SK-N-SH (cell line): Measurements from ENCODE around the gene RAPGEF6. TPM values are rescaled to one million over a fixed set of nuclear protein-coding genes. Genes with fewer than 3 reads are reported as not detected.

Experiments used
- CTCF ChIA-PET: fragments of 300-600, 350-600 bp; formaldehyde crosslinking; extraction: SDS; loops from one replicate; lab custom pipeline; 2021; lab: Yijun Ruan, JAX
- POLR2A ChIA-PET: fragments of 350-600 bp; sonication (Branson Sonifier 250); formaldehyde crosslinking; extraction: SDS; loops from one replicate; lab custom pipeline; 2020; ENCODE audit warnings: antibody characterized with exemption, inconsistent platforms; lab: Yijun Ruan, JAX
- DNase-seq: peaks from one replicate; pipeline ENCODE4 v3.0.0; 2012
- H2AFZ ChIP-seq: fragments of 200-600 bp; sonication (generic); 2 replicates; pipeline ENCODE4 v1.8.1; 2016; ENCODE audit warnings: antibody characterized with exemption, mild to moderate bottlenecking, low read depth
- H3F3A ChIP-seq: fragments of 200-600 bp; sonication (generic); replicated peaks from 2 replicates; pipeline ENCODE3; 2016; ENCODE audit warnings: antibody characterized with exemption, mild to moderate bottlenecking; ENCODE audit not compliant: insufficient read depth
- H3K27ac ChIP-seq, 2 experiments: fragments of 200-500 bp in 1 of 2; fragments of 200-600 bp in 1 of 2; sonication (Bioruptor generic) in 1 of 2; sonication (generic), shearing (Covaris generic) in 1 of 2; 2 replicates each; pipeline versions ENCODE4 v1.5.1 to v1.6.1; 2014 to 2016; ENCODE audit warnings: low read depth in 2 of 2, inconsistent platforms in 1 of 2, low read length in 1 of 2, mild to moderate bottlenecking in 1 of 2, mixed read lengths in 1 of 2
- H3K27me3 ChIP-seq: fragments of 200-600 bp; sonication (generic), shearing (Covaris generic); 2 replicates; pipeline ENCODE4 v1.6.1; 2016; ENCODE audit warnings: mixed run types; ENCODE audit not compliant: insufficient read depth
- H3K36me3 ChIP-seq, 2 experiments: fragments of 200-500 bp in 1 of 2; fragments of 200-600 bp in 1 of 2; sonication (Bioruptor generic) in 1 of 2; sonication (generic) in 1 of 2; replicated peaks in 1 of 2; 2 replicates each; pipeline versions ENCODE3 to v1.5.1; 2014 to 2016; ENCODE audit warnings: low read length in 1 of 2, mild to moderate bottlenecking in 1 of 2; ENCODE audit not compliant: insufficient read depth in 2 of 2, control insufficient read depth in 1 of 2
- H3K4me1 ChIP-seq, 2 experiments: fragments of 200-500 bp in 1 of 2; fragments of 200-600 bp in 1 of 2; sonication (Bioruptor generic) in 1 of 2; sonication (generic), shearing (Covaris generic) in 1 of 2; 2 replicates each; pipeline versions ENCODE4 v1.5.1 to v1.6.1; 2014 to 2016; ENCODE audit warnings: low read depth in 1 of 2, low read length in 1 of 2, mixed run types in 1 of 2; ENCODE audit not compliant: insufficient read depth in 2 of 2, control insufficient read depth in 1 of 2
- H3K4me2 ChIP-seq: fragments of 200-600 bp; sonication (generic), shearing (Covaris generic); 2 replicates; pipeline ENCODE4 v1.6.1; 2017; ENCODE audit warnings: mixed run types
- H3K4me3 ChIP-seq, 2 experiments: fragments of 200-500 bp in 1 of 2; fragments of 200-600 bp in 1 of 2; sonication (Bioruptor generic) in 1 of 2; sonication (generic), shearing (Covaris generic) in 1 of 2; 2 replicates each; pipeline versions ENCODE4 v1.5.1 to v1.8.1; 2014 to 2016; ENCODE audit warnings: low read depth in 2 of 2, inconsistent platforms in 1 of 2, low read length in 1 of 2, mild to moderate bottlenecking in 1 of 2, mixed read lengths in 1 of 2, moderate library complexity in 1 of 2
- H3K79me2 ChIP-seq: fragments of 200-600 bp; sonication (generic); 2 replicates; pipeline ENCODE4 v1.8.1; 2017; ENCODE audit warnings: mild to moderate bottlenecking; ENCODE audit not compliant: insufficient read depth
- H3K9ac ChIP-seq: fragments of 200-600 bp; sonication (generic); 2 replicates; pipeline ENCODE4 v1.6.1; 2017; ENCODE audit warnings: mixed run types
- H3K9me2 ChIP-seq: fragments of 200-600 bp; sonication (generic); 2 replicates; pipeline ENCODE4 v1.6.1; 2017; ENCODE audit warnings: mixed run types
- H3K9me3 ChIP-seq: fragments of 200-600 bp; sonication (generic); 2 replicates; pipeline ENCODE4 v1.6.1; 2017; ENCODE audit warnings: mixed run types, mild to moderate bottlenecking, moderate library complexity
- H4K20me1 ChIP-seq: fragments of 200-600 bp; sonication (generic); 2 replicates; pipeline ENCODE4 v1.6.1; 2017; ENCODE audit warnings: mild to moderate bottlenecking, mixed run types; ENCODE audit not compliant: insufficient read depth
- CHD2 ChIP-seq: fragments of 150-350 bp; IDR thresholded peaks from 2 replicates; pipeline ENCODE4 v1.6.1; 2018; ENCODE audit warnings: low read length; ENCODE audit not compliant: partially characterized antibody
- EZH2phosphoT487 ChIP-seq: fragments of 200-600 bp; sonication (generic); IDR thresholded peaks from 2 replicates; pipeline ENCODE4 v1.6.1; 2017; ENCODE audit warnings: low read depth, mixed run types, mild to moderate bottlenecking, antibody characterized with exemption, moderate library complexity, borderline replicate concordance
- GABPA ChIP-seq: IDR thresholded peaks from 2 replicates; pipeline ENCODE4 v1.4.0; 2012; ENCODE audit warnings: low read depth, mild to moderate bottlenecking
- GATA2 ChIP-seq: sonication (generic); formaldehyde crosslinking; IDR thresholded peaks from 2 replicates; pipeline ENCODE4 v1.5.0; 2020; ENCODE audit warnings: mild to moderate bottlenecking, missing genetic modification reagents
- MEF2A ChIP-seq: IDR thresholded peaks from 2 replicates; pipeline ENCODE4 v1.4.0; 2012; ENCODE audit warnings: low read depth, borderline replicate concordance
- MXI1 ChIP-seq: IDR thresholded peaks from 2 replicates; pipeline ENCODE4 v1.6.1; 2012; ENCODE audit warnings: mild to moderate bottlenecking, low read depth, low read length, improper control_type of control experiment
- RCOR1 ChIP-seq: fragments of 150-350 bp; IDR thresholded peaks from 2 replicates; pipeline ENCODE4 v1.6.1; 2017; ENCODE audit warnings: antibody characterized with exemption, low read length
- SIN3A ChIP-seq: IDR thresholded peaks from 2 replicates; pipeline ENCODE4 v1.6.1; 2012; ENCODE audit warnings: low read depth, mild to moderate bottlenecking, low read length, moderate library complexity, borderline replicate concordance
- YY1 ChIP-seq: IDR thresholded peaks from 2 replicates; pipeline ENCODE4 v1.4.0; 2012; ENCODE audit warnings: low read depth, mild to moderate bottlenecking
- WGBS: methylation state at CpG from one replicate; pipeline ENCODE4 v1.1.6; 2017; ENCODE audit warnings: low lambda C conversion rate; 5-methylcytosine and 5-hydroxymethylcytosine counted together
- polyA plus RNA-seq, 3 experiments: library from polyadenylated mRNA; depleted of rRNA; stranded (reverse); fragments of >200 nt; gene quantifications; 2 replicates each; pipeline ENCODE4 v1.2.3, GENCODE V29; 2012
- TF ChIP-seq, protein P1 (sequence below): fragments of 150-350 bp; IDR thresholded peaks from 2 replicates; pipeline ENCODE4 v1.6.1; 2017; ENCODE audit warnings: antibody characterized with exemption, low read length, low read depth, borderline replicate concordance

Gene RAPGEF6
- polyA plus RNA-seq, 1 of the 3 experiments (the other 2 are of a cell fraction) = 2.9 TPM

DNA sequence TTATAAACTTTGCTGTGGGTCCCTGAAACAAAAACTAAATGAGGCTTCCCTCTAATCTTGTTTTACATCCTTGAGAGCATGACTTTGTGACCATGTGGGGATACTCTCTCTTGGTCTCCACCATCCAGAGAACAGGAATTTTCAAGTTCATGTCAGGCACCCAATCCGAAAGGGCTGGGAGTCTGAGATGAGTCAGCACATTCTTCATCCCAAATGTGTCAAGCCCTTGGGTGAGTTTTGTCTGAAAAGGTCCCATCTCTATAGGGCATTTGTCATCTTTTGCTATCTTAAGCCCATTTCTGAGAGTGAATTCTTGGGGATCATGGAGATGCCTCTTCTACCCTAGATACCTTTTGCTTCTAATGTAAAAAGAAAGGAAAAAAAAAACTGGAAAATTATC lies 26.9 kb upstream of the RAPGEF6 start:
- H3K4me2 ChIP-seq = no peak overlapping the region
- H3F3A ChIP-seq = peaks cover 7% of the 10 kb centered on the region
- no peak overlapping the region for H3K27ac ChIP-seq
- no peak for TF ChIP-seq GABPA
- TF ChIP-seq CHD2 = no peak
- TF ChIP-seq, protein P1, sequence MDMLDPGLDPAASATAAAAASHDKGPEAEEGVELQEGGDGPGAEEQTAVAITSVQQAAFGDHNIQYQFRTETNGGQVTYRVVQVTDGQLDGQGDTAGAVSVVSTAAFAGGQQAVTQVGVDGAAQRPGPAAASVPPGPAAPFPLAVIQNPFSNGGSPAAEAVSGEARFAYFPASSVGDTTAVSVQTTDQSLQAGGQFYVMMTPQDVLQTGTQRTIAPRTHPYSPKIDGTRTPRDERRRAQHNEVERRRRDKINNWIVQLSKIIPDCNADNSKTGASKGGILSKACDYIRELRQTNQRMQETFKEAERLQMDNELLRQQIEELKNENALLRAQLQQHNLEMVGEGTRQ = no peak
- TF ChIP-seq SIN3A = no peak
- no peaks in the 10 kb centered on the region for H4K20me1 ChIP-seq
- no peaks in the 10 kb centered on the region for H3K27me3 ChIP-seq
- no peak overlapping the region for H2AFZ ChIP-seq
- CTCF ChIA-PET = no interaction called here
- peaks cover 7% of the 10 kb centered on the region; the same call in 1 of the 2 replicates for H3K9me3 ChIP-seq
- H3K4me3 ChIP-seq = no peak overlapping the region
- H3K9me2 ChIP-seq = no peaks in the 10 kb centered on the region
- DNase-seq = no peak
- 90% methylated on average over 1 of the region's 1 CpG for WGBS
- H3K79me2 ChIP-seq = peaks cover under 1% of the 10 kb centered on the region; the same call in 1 of the 2 replicates
- peaks cover 36 to 47% of the 10 kb centered on the region in 2 experiments for H3K36me3 ChIP-seq
- no peaks in the 10 kb centered on the region for H3K4me1 ChIP-seq
- POLR2A ChIA-PET = no interaction called here
- no peak overlapping the region for H3K9ac ChIP-seq

- peaks cover 4% of the 10 kb centered on the region for H3F3A ChIP-seq
- H3K79me2 ChIP-seq = no peaks in the 10 kb centered on the region; the same call in 1 of the 2 replicates
- H3K36me3 ChIP-seq = peaks cover 40 to 51% of the 10 kb centered on the region in 2 experiments
- H3K4me3 ChIP-seq = no peak overlapping the region
- POLR2A ChIA-PET = no interaction called here
- H3K9me2 ChIP-seq = no peaks in the 10 kb centered on the region
- H3K4me2 ChIP-seq = no peak overlapping the region
- WGBS = 94% methylated on average over 9 of the region's 9 CpGs
- no peaks in the 10 kb centered on the region for H3K27me3 ChIP-seq
- no peak for DNase-seq
- H4K20me1 ChIP-seq = no peaks in the 10 kb centered on the region
- TF ChIP-seq GATA2 (CRISPR knock-in tag) (no peak), EZH2phosphoT487 (no peak), MXI1 (no peak), RCOR1 (no peak), YY1 (no peak)
- H3K27ac ChIP-seq = no peak overlapping the region
- H3K9ac ChIP-seq = no peak overlapping the region
- no peaks in the 10 kb centered on the region for H3K4me1 ChIP-seq
- peaks cover 7% of the 10 kb centered on the region; the same call in 1 of the 2 replicates for H3K9me3 ChIP-seq
- CTCF ChIA-PET = no interaction called here
- no peak overlapping the region for H2AFZ ChIP-seq
Measured at GRCh38 chr5:131659841-131660240, 24.8 kb upstream of the RAPGEF6 start.

- TF ChIP-seq, protein P1 = no peak
- no peak for TF ChIP-seq MEF2A
- H3K36me3 ChIP-seq = peaks cover 40 to 53% of the 10 kb centered on the region in 2 experiments
- POLR2A ChIA-PET = no interaction called here
Measured at GRCh38 chr5:131659290-131659689, 24.3 kb upstream of the RAPGEF6 start.

More at GRCh38 chr5:131659290-131659689, 24.3 kb upstream of the RAPGEF6 start:
- CTCF ChIA-PET = no interaction called here
- Histone ChIP-seq H2AFZ (no peak overlapping the region), H3K27me3 (no peaks in the 10 kb centered on the region), H3K27ac (no peak overlapping the region), H3K79me2 (no peaks in the 10 kb centered on the region; the same call in 1 of the 2 replicates), H3K9me3 (peaks cover 7% of the 10 kb centered on the region; the same call in 1 of the 2 replicates), H3K4me1 (no peaks in the 10 kb centered on the region), H3K9ac (no peak overlapping the region), H3K4me3 (no peak overlapping the region), H4K20me1 (no peaks in the 10 kb centered on the region), H3F3A (peaks cover 1% of the 10 kb centered on the region), H3K4me2 (no peak overlapping the region), H3K9me2 (no peaks in the 10 kb centered on the region)
- WGBS = 98% methylated on average over 11 of the region's 13 CpGs
- no peak for DNase-seq
